ENCODE data around the gene KIAA1328. TPM values are rescaled to one million over a fixed set of nuclear protein-coding genes. Genes with fewer than 3 reads are reported as not detected.

The KIAA1328 gene
- 6.1 and 11.6 TPM in 2 replicates for total RNA-seq (ENCODE audit: low replicate concordance)
- long read RNA-seq, partial matches to known transcripts: 4 of 19 reads
- long read RNA-seq, other reads (novel, unspliced or antisense): 11 of 19 reads

- Mint-ChIP-seq H3K27ac (peak within 1 kb of the TSS; percentile 98), H3K27me3 (no peaks in the 10 kb centered on the region), H3K4me1 (ENCODE audit: unreplicated experiment) (peaks cover 26% of the 10 kb centered on the region), H3K4me3 (peak within 1 kb of the TSS; percentile 98), H3K36me3 (peaks cover 27% of the 10 kb centered on the region), H3K9me3 (no peaks in the 10 kb centered on the region)
- DNase-seq (ENCODE audit: extremely low spot score, unreplicated experiment): peak; percentile 91
- TF ChIP-seq, protein P1, sequence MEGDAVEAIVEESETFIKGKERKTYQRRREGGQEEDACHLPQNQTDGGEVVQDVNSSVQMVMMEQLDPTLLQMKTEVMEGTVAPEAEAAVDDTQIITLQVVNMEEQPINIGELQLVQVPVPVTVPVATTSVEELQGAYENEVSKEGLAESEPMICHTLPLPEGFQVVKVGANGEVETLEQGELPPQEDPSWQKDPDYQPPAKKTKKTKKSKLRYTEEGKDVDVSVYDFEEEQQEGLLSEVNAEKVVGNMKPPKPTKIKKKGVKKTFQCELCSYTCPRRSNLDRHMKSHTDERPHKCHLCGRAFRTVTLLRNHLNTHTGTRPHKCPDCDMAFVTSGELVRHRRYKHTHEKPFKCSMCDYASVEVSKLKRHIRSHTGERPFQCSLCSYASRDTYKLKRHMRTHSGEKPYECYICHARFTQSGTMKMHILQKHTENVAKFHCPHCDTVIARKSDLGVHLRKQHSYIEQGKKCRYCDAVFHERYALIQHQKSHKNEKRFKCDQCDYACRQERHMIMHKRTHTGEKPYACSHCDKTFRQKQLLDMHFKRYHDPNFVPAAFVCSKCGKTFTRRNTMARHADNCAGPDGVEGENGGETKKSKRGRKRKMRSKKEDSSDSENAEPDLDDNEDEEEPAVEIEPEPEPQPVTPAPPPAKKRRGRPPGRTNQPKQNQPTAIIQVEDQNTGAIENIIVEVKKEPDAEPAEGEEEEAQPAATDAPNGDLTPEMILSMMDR (conservative IDR thresholded peaks at IDR 0.05): peak; percentile 72
Measured at GRCh38 chr18:36828630-36829361, at the start of gene KIAA1328, which contains the start of gene TPGS2. Gene KIAA1328 (plus strand): TSS chr18:36829127. CDS start chr18:36829139, 12 bp downstream. Gene TPGS2 (minus strand): TSS chr18:36829002. CDS start chr18:36828767, 235 bp downstream.

- H3K9me3 Mint-ChIP-seq: no peaks in the 10 kb centered on the region
- H3K36me3 Mint-ChIP-seq: peaks cover 3% of the 10 kb centered on the region
- DNase-seq (ENCODE audit: extremely low spot score, unreplicated experiment): no peak
- no peaks in the 10 kb centered on the region for H3K27me3 Mint-ChIP-seq
- H3K4me1 Mint-ChIP-seq (ENCODE audit: unreplicated experiment): no peaks in the 10 kb centered on the region
- TF ChIP-seq, protein P1 (conservative IDR thresholded peaks at IDR 0.05): no peak
- H3K27ac Mint-ChIP-seq: no peak overlapping the region
- no peak overlapping the region for H3K4me3 Mint-ChIP-seq
Measured at GRCh38 chr18:36780748-36781147, 48.2 kb upstream of the KIAA1328 start.

- Mint-ChIP-seq H3K36me3 (peaks cover 12% of the 10 kb centered on the region), H3K27me3 (no peaks in the 10 kb centered on the region), H3K4me3 (no peak overlapping the region), H3K9me3 (no peaks in the 10 kb centered on the region), H3K4me1 (ENCODE audit: unreplicated experiment) (no peaks in the 10 kb centered on the region), H3K27ac (no peak overlapping the region)
- no peak for DNase-seq (ENCODE audit: extremely low spot score, unreplicated experiment)
- TF ChIP-seq, protein P1 (conservative IDR thresholded peaks at IDR 0.05): no peak
Measured at GRCh38 chr18:36782710-36783109, 46.2 kb upstream of the KIAA1328 start.

- Mint-ChIP-seq H3K4me3 (no peak overlapping the region), H3K36me3 (peaks cover 12% of the 10 kb centered on the region), H3K27me3 (no peaks in the 10 kb centered on the region), H3K4me1 (ENCODE audit: unreplicated experiment) (no peaks in the 10 kb centered on the region), H3K27ac (no peak overlapping the region), H3K9me3 (no peaks in the 10 kb centered on the region)
- no peak for DNase-seq (ENCODE audit: extremely low spot score, unreplicated experiment)
- TF ChIP-seq, protein P1 (conservative IDR thresholded peaks at IDR 0.05): no peak
Measured at GRCh38 chr18:36783792-36784191, 45.1 kb upstream of the KIAA1328 start.

DNA sequence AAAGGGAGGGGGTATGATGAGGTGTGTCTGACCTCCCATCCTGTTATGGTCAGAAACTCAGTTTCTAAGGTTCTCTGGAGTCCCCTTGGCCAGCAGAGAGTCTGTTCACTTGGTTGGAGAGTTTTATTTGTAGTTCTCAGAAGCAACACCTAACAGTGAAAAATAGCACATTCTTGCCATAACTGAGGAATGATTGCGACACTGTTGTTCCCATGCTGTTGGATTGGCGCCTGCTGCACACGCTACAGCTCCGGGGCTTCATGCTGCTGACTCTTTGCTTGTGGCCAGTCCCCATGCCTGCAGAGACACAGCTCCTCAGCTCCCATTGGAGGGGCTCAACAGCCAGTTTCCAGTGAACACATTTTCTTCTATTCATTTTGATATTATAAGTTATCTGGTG is 42.2 kb upstream of the KIAA1328 start:
- H3K9me3 Mint-ChIP-seq: no peaks in the 10 kb centered on the region
- H3K27me3 Mint-ChIP-seq: no peaks in the 10 kb centered on the region
- H3K4me1 Mint-ChIP-seq (ENCODE audit: unreplicated experiment): no peaks in the 10 kb centered on the region
- no peak overlapping the region for H3K27ac Mint-ChIP-seq
- H3K36me3 Mint-ChIP-seq: peaks cover 26% of the 10 kb centered on the region
- TF ChIP-seq, protein P1 (conservative IDR thresholded peaks at IDR 0.05): no peak
- no peak for DNase-seq (ENCODE audit: extremely low spot score, unreplicated experiment)
- H3K4me3 Mint-ChIP-seq: no peak overlapping the region
